GM19351 (cell line): ENCODE results near the gene ZNF660.
A peak's percentile ranks its signal among the peaks of the same experiment; 100 is the strongest.
"Not testable (repeated sequence)": the region's sequence is repeated elsewhere in the genome, so short reads cannot be mapped to it uniquely, and the experiment has no call there.

Source experiments
- ATAC-seq: cut with Tn5 transposase; IDR thresholded peaks from one replicate; pipeline ENCODE4 v1.9.1; 2021; ENCODE audit warnings: mild to moderate bottlenecking, moderate library complexity; ENCODE audit not compliant: unreplicated experiment

Gene ZNF660

GRCh38 chr3:44584646-44585501 is at the start of gene ZNF660:
ZNF660 (plus strand) TSS chr3:44584964; CDS start chr3:44594194, 9,230 bp downstream.
- peak; percentile 88 for ATAC-seq

- no peak for ATAC-seq
Observed at GRCh38 chr3:44535364-44535763, 49.4 kb upstream of the ZNF660 start.

- ATAC-seq: not testable (repeated sequence)
Observed at GRCh38 chr3:44544811-44545210, 40.0 kb upstream of the ZNF660 start.

DNA sequence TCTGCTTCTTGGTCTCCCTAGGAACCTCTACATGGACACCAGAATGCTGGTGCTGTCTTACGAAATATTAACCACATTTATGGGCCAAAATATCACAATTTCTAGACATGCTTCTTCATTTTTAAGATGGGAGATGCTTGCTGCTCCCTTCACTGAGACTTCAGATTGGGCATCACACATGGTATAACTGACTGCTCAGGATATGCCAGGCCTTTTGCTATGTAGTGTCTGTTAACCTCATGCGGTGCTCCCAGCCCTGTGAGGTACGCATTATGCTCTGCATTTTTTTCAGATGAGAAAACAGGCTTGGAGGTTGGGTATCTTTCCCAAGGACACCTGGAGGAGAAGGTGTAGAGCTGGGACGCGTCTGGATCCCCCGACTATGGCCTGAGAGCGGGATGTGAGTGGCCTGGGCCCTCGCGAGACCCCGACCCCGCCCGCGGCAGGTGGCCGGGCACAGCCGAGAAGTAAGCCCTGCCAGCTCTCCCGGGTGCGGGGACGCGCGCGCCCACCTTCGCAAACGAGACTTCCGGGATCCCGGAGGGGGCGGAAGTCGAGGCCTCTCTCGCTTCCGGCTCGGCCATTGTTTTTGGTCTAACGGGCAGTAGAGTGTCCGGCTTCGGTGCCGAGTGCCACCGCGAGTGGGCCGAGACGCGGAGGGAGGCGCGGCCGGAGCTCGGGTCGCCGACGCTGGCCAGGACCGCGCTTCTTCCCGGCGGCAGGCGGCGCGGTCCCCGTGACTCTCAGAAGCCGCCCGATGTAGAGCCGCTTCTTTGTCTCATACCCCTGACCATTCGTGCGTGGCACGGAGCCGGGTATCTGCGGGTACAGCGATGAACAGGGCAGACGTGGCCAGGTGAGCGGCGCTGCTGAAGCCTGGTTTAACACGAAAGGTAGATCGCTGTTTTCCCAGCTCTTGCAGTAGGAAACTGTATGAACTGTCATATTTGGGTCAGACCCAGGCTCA is 29.9 kb upstream of the ZNF660 start, which contains the start of gene ZKSCAN7:
Gene ZKSCAN7 (plus strand): TSS at position 568 of the 967 bp plus-strand sequence. CDS start 1,855 bp downstream, outside the sequence.
- ATAC-seq: peak; percentile 73

DNA sequence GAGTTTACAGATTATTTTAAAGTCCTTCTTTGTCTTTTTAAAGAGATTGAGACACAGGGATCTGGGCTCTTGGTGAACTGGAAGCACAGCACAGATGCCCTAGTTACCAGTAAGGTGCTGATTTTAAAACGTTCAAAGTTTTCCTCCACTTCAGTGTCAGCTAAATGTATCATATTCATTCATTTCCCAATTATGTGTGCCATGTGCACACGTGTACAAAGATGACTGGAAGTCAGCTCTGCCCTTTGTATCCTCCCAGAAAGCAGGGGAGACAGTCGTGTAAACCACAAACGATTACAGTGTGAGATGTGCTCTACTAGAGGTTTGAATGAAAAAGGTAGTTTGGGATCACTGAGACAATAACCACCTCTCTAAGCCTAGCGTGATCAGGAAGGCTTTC is 29.0 kb upstream of the ZNF660 start:
- no peak for ATAC-seq

DNA sequence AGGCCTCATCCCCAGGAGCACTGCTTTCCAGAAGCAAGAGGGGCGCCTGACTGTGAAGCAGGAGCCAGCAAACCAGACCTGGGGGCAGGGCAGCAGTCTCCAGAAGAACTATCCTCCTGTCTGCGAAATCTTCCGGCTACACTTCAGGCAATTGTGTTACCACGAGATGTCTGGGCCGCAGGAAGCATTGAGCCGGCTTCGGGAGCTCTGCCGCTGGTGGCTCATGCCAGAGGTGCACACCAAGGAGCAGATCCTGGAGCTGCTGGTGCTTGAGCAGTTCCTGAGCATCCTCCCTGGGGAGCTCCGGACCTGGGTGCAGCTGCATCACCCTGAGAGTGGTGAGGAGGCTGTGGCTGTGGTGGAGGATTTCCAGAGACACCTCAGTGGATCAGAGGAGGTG is 27.7 kb upstream of the ZNF660 start:
- no peak for ATAC-seq

GRCh38 chr3:44561076-44561475 is 23.7 kb upstream of the ZNF660 start:
- ATAC-seq: no peak

DNA sequence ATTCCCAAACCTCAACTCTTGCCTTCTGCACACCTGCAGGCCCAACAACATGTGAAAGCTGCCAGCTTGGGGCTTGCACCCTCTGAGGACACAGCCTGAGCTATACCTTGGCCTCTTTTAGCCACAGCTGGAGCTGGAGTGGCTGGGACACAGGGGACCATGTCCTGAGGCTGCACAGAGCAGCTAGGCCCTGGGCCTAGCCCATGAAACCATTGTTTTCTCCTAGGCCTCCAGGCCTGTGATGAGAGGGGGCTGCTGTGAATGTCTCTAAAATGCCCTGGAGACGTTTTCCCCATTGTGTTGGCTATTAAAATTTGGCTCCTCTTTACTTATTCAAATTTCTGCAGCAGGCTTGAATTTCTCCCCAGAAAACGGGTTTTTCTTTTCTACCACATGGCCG is 22.6 kb upstream of the ZNF660 start:
- ATAC-seq: no peak

- no peak for ATAC-seq
Observed at GRCh38 chr3:44568561-44568960, 16.2 kb upstream of the ZNF660 start.

DNA sequence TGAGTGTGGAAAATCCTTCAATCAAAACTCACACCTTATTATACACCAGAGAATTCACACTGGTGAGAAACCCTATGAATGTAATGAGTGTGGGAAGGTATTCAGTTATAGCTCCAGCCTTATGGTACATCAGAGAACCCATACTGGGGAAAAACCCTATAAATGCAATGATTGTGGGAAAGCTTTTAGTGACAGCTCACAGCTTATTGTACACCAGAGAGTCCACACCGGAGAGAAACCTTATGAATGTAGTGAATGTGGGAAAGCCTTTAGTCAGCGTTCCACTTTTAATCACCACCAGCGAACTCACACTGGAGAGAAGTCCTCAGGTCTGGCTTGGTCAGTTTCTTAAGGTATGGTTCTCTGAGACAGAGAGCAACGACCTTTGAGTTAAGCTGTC is 13.7 kb upstream of the ZNF660 start:
- ATAC-seq: no peak

DNA sequence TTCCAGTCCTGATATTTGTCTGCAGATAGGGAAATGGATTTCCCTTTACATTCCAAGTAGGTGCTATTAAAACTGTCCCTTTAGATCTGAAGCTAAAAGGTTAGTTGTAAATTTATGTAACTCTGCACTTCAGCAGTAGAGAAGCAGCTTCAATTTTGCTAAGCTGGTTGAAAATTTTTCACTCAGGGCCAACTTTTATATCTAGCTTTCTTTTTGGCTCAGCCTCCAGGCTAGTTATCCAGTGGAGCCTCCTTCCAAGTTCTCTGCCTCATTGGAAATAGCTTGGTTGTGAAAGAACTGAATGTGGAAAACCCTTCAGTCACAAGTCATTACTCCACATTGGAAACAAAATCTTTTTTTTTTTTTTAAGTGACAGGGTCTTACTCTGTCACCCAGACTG is 8.2 kb upstream of the ZNF660 start:
- ATAC-seq: no peak

DNA sequence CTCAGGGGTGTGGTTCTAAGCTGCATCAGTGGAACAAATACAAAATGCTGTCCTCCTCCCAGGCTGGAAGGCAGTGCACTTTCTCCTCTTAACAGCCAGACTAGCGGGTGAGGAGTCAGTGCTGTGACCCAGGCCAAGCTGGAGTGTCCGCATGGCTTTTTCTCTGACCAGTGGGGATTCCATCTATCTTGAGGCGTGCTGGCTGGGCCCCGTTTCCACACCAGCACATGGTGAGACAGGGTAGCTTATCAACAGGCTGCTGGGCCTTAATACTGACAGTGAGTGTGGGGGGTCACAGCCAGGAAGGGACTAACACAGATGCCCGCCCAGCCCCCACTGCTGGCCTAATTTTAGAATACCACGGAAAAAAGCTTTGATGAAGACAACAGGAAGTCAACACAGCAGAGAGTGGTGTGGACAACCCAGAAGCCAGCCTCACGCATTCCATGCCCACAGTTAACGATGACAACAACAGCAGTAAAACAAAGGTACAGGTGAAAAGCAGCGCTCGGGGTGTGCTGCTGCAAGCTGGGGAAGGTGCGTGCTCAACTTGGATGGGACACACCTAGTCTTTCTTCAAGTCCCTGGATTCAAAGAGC is 7.3 kb upstream of the ZNF660 start:
- not testable (repeated sequence) for ATAC-seq

DNA sequence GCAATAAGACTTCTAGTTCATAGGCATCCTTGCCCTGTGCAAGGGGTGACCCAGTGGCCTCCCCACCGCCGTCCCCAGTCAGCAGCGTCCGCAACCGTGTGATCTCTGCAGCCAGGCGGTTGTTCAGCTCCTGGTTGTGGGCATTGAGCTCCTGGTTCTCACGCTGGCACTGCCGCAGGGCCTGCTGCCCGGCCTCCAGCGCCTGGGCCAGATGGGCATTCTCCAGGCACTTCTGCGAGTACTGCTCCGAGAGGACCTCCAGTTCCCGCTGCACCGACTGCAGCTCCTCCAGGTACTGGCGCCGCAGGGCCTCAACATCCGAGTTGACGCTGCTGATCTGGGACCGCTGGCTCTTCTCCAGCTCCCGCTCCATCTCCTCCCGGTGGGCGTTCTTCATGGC is 6.4 kb upstream of the ZNF660 start:
- not testable (repeated sequence) for ATAC-seq

GRCh38 chr3:44578924-44579515 is 5.7 kb upstream of the ZNF660 start:
- not testable (repeated sequence) for ATAC-seq

DNA sequence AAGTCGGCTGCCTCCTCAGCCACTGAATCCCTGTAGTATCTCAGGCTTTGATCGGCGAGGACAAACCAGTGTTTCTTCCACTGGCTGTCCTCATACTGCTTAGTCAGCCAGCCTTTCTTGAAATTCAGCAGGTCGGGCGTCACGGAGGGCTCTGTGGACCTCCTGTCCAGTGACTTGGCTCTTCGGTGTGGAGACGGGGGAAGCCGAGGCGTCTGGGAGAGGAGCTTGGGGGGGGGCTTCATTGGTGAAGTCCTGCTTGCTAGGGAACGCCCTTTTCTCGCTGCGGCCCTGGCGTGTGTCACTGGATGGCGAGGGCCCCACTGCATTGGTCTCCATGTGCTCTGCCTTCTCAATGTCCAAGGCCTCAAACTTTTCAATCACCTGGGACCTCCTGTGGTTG is 5.0 kb upstream of the ZNF660 start:
- ATAC-seq: not testable (repeated sequence)

GRCh38 chr3:44580971-44581370 is 3.8 kb upstream of the ZNF660 start:
- ATAC-seq: not testable (repeated sequence)

- ATAC-seq: no peak
Observed at GRCh38 chr3:44596621-44597020, 11.9 kb downstream of the ZNF660 start.

DNA sequence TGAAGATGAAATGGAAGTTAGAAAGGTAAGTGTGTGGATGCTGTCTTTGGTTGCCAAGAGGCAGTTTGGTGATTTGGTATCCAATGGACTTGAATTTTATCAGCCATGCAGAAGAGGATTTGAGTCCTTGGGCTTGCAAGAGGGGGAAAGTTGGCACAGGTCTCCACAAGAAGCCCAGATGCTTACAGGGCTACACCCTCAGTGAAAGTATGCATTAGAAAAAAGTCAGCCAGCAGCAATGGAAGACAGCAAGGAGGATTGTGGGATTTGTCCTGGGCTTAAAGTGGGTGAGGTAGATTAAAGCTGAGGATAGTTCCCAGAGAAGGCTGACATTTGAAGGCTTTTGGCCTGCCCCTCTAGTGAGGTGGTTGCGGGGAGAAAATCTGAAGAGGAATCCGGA is 17.0 kb downstream of the ZNF660 start:
- no peak for ATAC-seq

DNA sequence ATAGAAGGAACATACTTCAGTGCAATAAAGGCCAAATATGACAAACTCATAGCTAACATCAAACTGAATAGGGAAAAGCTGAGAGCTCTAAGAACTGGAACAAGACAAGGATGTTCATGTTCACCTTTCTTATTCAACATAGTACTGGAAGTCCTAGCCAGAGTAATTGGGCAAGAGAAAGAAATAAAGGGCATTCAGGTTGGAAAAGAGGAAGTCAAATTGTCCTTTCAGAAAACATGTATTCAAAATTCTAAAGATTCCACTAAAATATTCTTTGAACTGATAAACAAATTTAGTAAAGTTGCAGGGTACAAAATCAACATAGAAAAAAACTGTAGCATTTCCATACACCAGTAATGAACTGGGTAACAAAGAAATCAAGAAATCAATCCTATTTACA is 27.9 kb downstream of the ZNF660 start:
- no peak for ATAC-seq

- ATAC-seq: peak; percentile 90
Observed at GRCh38 chr3:44624749-44625480, 40.2 kb downstream of the ZNF660 start, which contains the start of gene ZNF197. ZNF197 (plus strand) TSS chr3:44625036; CDS start chr3:44629155, 4,119 bp downstream.
